GM12878 (cell line): Measurements from ENCODE around the gene MCUB. TPM values are rescaled to one million over a fixed set of nuclear protein-coding genes. Genes with fewer than 3 reads are reported as not detected.

Experiments used
- ATAC-seq: fragments of 200-7000 bp; cut with Tn5 transposase; 3 replicates; pipeline ENCODE4 v1.9.1; 2020; ENCODE audit warnings: mild to moderate bottlenecking, moderate library complexity
- BruUV-seq: library from RNA; stranded (reverse); fragments of 400-500 nt; replicated peaks from 2 replicates; lab custom pipeline; 2021; lab: Mats Ljungman, UMichigan
- CTCF ChIA-PET: fragments of 300-600 bp; sonication (Branson Sonifier 250); formaldehyde crosslinking; extraction: SDS; loops from one replicate; lab custom pipeline; 2021; ENCODE audit warnings: inconsistent platforms; lab: Yijun Ruan, JAX
- POLR2A ChIA-PET: fragments of 350-600 bp; formaldehyde crosslinking; extraction: SDS; loops from one replicate; lab custom pipeline; 2021; ENCODE audit warnings: inconsistent platforms; lab: Charles Lee
- RAD21 ChIA-PET: fragments of 300-600 bp; sonication (Branson Sonifier 250); formaldehyde crosslinking; loops from one replicate; lab custom pipeline; 2023; ENCODE audit warnings: antibody characterized with exemption; ENCODE audit not compliant: unreplicated experiment; lab: Charles Lee
- SMC1A ChIA-PET: fragments of 300-600 bp; sonication (Branson Sonifier 250); formaldehyde crosslinking; loops from one replicate; lab custom pipeline; 2023; ENCODE audit not compliant: unreplicated experiment, uncharacterized antibody; lab: Charles Lee
- DNase-seq: peaks from one replicate; pipeline ENCODE4 v3.0.0-alpha.2; 2011; ENCODE audit warnings: low read depth, low spot score
- FAIRE-seq: peaks from 3 replicates; lab custom pipeline; 2011; peaks lifted over from hg19 to GRCh38; lab: Jason Lieb, UNC
- H2AFZ ChIP-seq: 2 replicates; pipeline ENCODE4 v1.6.0; 2011; ENCODE audit warnings: low read depth, low read length, control low read depth; ENCODE audit not compliant: control insufficient read depth
- H3K27ac ChIP-seq: 2 replicates; pipeline ENCODE4 v1.5.1; 2011; ENCODE audit warnings: control low read depth; ENCODE audit not compliant: control insufficient read depth, insufficient read depth
- H3K27me3 ChIP-seq, 2 experiments: replicated peaks in 1 of 2; 2 replicates each; pipeline versions ENCODE4 v1.6.0 to v1.6.1; 2011; ENCODE audit warnings: low read length in 1 of 2; ENCODE audit not compliant: control insufficient read depth in 2 of 2, insufficient read depth in 2 of 2
- H3K36me3 ChIP-seq, 2 experiments: 2 replicates each; pipeline ENCODE4 v1.5.1; 2011; ENCODE audit warnings: low read length in 1 of 2; ENCODE audit not compliant: control insufficient read depth in 2 of 2, insufficient read depth in 2 of 2
- H3K4me1 ChIP-seq: 2 replicates; pipeline ENCODE4 v1.6.1; 2011; ENCODE audit warnings: mild to moderate bottlenecking, low read length, moderate library complexity, mixed read lengths; ENCODE audit not compliant: control insufficient read depth, insufficient read depth
- H3K4me2 ChIP-seq: 2 replicates; pipeline ENCODE4 v1.6.0; 2011; ENCODE audit warnings: control low read depth; ENCODE audit not compliant: control insufficient read depth, insufficient read depth
- H3K4me3 ChIP-seq: fragments of 200-600 bp; sonication (generic); 2 replicates; pipeline ENCODE4 v1.5.1; 2016
- H3K79me2 ChIP-seq: 2 replicates; pipeline ENCODE4 v1.6.0; 2011; ENCODE audit warnings: low read length; ENCODE audit not compliant: control insufficient read depth, insufficient read depth
- H3K9ac ChIP-seq: 2 replicates; pipeline ENCODE4 v1.8.0; 2011; ENCODE audit warnings: low read length, control low read depth, mixed read lengths; ENCODE audit not compliant: control insufficient read depth, insufficient read depth
- H3K9me3 ChIP-seq: replicated peaks from 3 replicates; pipeline ENCODE4 v1.5.1; 2011; ENCODE audit warnings: mild to moderate bottlenecking, low read length; ENCODE audit not compliant: control insufficient read depth, insufficient read depth
- H4K20me1 ChIP-seq: 2 replicates; pipeline ENCODE4 v1.6.0; 2011; ENCODE audit not compliant: control insufficient read depth, insufficient read depth
- SMAD1 ChIP-seq: fragments of 450-650 bp; IDR thresholded peaks from 2 replicates; pipeline ENCODE4 v1.6.1; 2018; ENCODE audit warnings: mild to moderate bottlenecking, low read depth; ENCODE audit not compliant: partially characterized antibody
- TARDBP ChIP-seq: IDR thresholded peaks from 2 replicates; pipeline ENCODE4 v1.6.1; 2016; ENCODE audit warnings: borderline replicate concordance
- TCF12 ChIP-seq: IDR thresholded peaks from 2 replicates; pipeline ENCODE4 v1.6.1; 2011; ENCODE audit warnings: low read depth, mild to moderate bottlenecking, low read length
- ZNF217 ChIP-seq: fragments of 450-650 bp; IDR thresholded peaks from 2 replicates; pipeline ENCODE4 v1.6.1; 2017; ENCODE audit warnings: antibody characterized with exemption, mild to moderate bottlenecking
- ZNF384 ChIP-seq: IDR thresholded peaks from 2 replicates; pipeline ENCODE4 v1.6.1; 2012; ENCODE audit warnings: low read depth, mild to moderate bottlenecking, low read length, improper control_type of control experiment, borderline replicate concordance
- WGBS: methylation state at CpG from one replicate; pipeline ENCODE4 v1.1.6; 2016; ENCODE audit warnings: low lambda C conversion rate; ENCODE audit not compliant: insufficient replicate concordance, insufficient coverage; ENCODE audit errors: missing lambda C conversion rate; 5-methylcytosine and 5-hydroxymethylcytosine counted together
- in situ Hi-C: fragments of 300-500 bp; cut with MboI; formaldehyde crosslinking; loops from 9 replicates; pipeline ENCODE4 v1.14.3; 2018; ENCODE audit warnings: mixed read lengths
- intact Hi-C: fragments of 100-400 bp; cut with micrococcal nuclease; formaldehyde crosslinking; loops from one replicate; pipeline ENCODE4 v1.14.2; 2022; ENCODE audit not compliant: unreplicated experiment
- polyA plus RNA-seq, 11 experiments: library from polyadenylated mRNA; depleted of rRNA in 4 of 11; unstranded in 6 of 11; stranded (reverse) in 5 of 11; fragments of >200 nt; fragmentation: Nextera tagmentation in 4 of 11; fragmentation: Illumina TruSeq in 1 of 11; extraction: Ambion mirVana in 4 of 11; extraction: Trizol in 1 of 11; gene quantifications; 1 replicate in 1 of 11; 2 replicates in 10 of 11; pipeline versions ENCODE4 v1.2.1 to v1.2.3, GENCODE V29; 2011 to 2016; ENCODE audit warnings: inconsistent platforms in 2 of 11, missing spikeins in 2 of 11, low read depth in 1 of 11
- total RNA-seq, 4 experiments: library from RNA; depleted of rRNA in 3 of 4; stranded (reverse); fragments of >200 nt in 3 of 4; fragmentation: Illumina TruSeq in 1 of 4; extraction: Trizol in 1 of 4; gene quantifications; 2 replicates each; pipeline versions ENCODE4 v1.2.1 to v1.2.3, GENCODE V29; 2013 to 2021

MCUB gene
- total and polyA plus RNA-seq, 10 of the 15 experiments (the other 5 are each of a cell fraction or from before 2014, with no cell fraction given): 4.7 to 63.7 (median 39.4) TPM

DNA sequence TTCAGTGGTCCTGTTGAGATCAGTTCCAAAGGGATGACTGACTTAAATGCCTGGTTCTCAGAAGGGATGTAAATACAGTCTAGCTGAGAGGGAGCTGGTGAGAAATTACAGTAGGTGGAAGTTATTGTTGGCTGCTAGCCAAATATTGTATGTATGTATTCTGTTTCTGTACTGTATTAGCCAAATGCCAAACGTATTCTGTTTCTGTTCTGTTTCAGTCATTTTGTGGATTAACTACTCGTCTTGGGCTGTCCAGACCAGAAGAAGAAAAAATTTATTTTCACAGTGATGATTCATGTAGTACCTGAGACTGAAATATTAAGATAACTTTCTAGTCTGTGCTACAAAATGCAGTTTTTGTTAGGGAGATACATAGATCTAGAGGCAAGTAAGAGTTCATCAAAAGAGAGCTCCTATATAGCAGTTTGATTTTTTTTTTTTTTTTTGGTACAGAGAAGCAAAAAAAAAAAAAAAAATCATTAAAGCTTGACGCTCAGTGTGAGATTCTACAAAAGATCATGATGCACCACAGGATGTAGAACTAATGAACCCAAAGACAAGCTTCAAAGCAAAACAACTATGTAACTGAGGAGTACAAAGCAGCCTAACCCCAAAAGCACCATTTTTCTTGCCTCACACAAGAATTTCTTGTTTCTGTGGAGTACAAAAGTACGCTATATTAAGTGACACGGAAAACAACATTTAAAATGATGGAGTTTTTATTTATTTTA lies 88.4 kb downstream of the MCUB start:
- SMC1A ChIA-PET: interaction anchor here (1.0 to 1.4 kb wide), 2 partner anchors 18 to 55 kb away, joined by 3 to 4 read pairs; no protein-coding TSS in a partner anchor
- DNase-seq: peak; percentile 21

DNA sequence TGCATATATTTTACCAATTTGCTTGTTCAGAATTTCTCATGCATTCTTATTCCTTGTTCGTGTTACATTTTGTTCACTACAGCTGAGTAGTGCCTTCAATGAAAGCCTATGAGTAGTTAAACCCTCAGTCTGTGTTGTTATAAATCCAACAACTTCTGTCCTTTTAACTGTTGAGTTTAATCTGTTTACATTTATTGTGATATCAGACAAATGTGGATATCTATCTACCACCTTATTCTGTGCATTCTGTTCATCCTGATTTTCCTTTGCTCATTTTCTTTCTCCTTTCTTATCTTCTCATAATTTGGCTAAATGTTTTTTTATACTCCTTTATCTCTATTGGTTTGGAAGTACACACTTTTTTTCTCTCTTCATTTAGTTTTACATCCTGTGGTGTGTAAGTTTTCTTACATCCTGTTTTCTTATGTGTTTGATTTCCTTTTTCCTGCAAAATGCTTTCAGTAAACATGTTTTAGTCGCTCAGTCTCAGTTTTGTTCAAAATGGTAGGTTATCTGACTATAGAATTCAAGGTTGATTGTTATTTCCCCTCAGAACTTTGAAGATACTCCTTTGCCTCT lies 89.0 kb downstream of the MCUB start:
- FAIRE-seq (peak; percentile 7), DNase-seq (no peak), ATAC-seq (no peak)
- in situ Hi-C loops: no loop called here
- ChIA-PET RAD21 (interaction anchor here (0.6 kb wide), 1 partner anchor 86 kb away, joined by 3 read pairs; no protein-coding TSS in a partner anchor), SMC1A (interaction anchor here (1.4 kb wide), 1 partner anchor 55 kb away, joined by 3 read pairs; no protein-coding TSS in a partner anchor), POLR2A (interaction anchor here (0.6 to 0.7 kb wide), 3 partner anchors 89 to 333 kb away, joined by 5 to 6 read pairs (median 5); partner anchors contain the start of gene MCUB), CTCF (interaction anchor here (1.9 kb wide), 1 partner anchor 10 kb away, joined by 5 read pairs; no protein-coding TSS in a partner anchor)
- Histone ChIP-seq H3K79me2 (peaks cover 1% of the 10 kb centered on the region), H3K27ac (peak overlapping the region; percentile 58; the same call in 1 of the 2 replicates), H3K9me3 (peaks cover 6% of the 10 kb centered on the region; the same call in 2 of the 3 replicates), H3K4me1 (peaks cover 28% of the 10 kb centered on the region), H3K36me3 (no peaks in the 10 kb centered on the region), H3K9ac (no peak overlapping the region), H3K4me2 (peak overlapping the region; percentile 44; the same call in 1 of the 2 replicates), H2AFZ (no peak overlapping the region), H3K27me3 (no peaks in the 10 kb centered on the region), H4K20me1 (no peaks in the 10 kb centered on the region), H3K4me3 (0 out of 2 replicates have a peak overlapping the region, but pooled peaks have one; percentile 25)
- 0 out of 2 replicates have a peak, but pooled peaks have one; percentile 34 for TF ChIP-seq ZNF217
- no peak for TF ChIP-seq TCF12
- no TSS peak for BruUV-seq
- WGBS: 48% methylated on average over 2 of the region's 2 CpGs
- intact Hi-C loops: no loop called here

More for the DNA sequence above, 88.4 kb downstream of the MCUB start:
- FAIRE-seq: no peak
- H3K36me3 ChIP-seq: no peaks in the 10 kb centered on the region
- ATAC-seq: peak; percentile 74
- H3K4me2 ChIP-seq: peak overlapping the region; percentile 44; the same call in 1 of the 2 replicates
- H2AFZ ChIP-seq: no peak overlapping the region
- no TSS peak for BruUV-seq
- peaks cover 6% of the 10 kb centered on the region; the same call in 2 of the 3 replicates for H3K9me3 ChIP-seq
- in situ Hi-C loops (no loop called here), intact Hi-C loops (no loop called here)
- H4K20me1 ChIP-seq: no peaks in the 10 kb centered on the region
- ChIA-PET POLR2A (interaction anchor here (0.6 to 0.7 kb wide), 3 partner anchors 89 to 333 kb away, joined by 5 to 6 read pairs (median 5); partner anchors contain the start of gene MCUB), RAD21 (interaction anchor here (0.6 to 0.9 kb wide), 3 partner anchors 10 to 215 kb away, joined by 3 read pairs; no protein-coding TSS in a partner anchor), CTCF (interaction anchor here (1.9 kb wide), 1 partner anchor 10 kb away, joined by 5 read pairs; no protein-coding TSS in a partner anchor)
- H3K27me3 ChIP-seq: no peaks in the 10 kb centered on the region
- peaks cover 1% of the 10 kb centered on the region for H3K79me2 ChIP-seq
- peak overlapping the region; percentile 58; the same call in 1 of the 2 replicates for H3K27ac ChIP-seq
- H3K4me3 ChIP-seq: no peak overlapping the region
- 33% methylated on average over 5 of the region's 5 CpGs for WGBS
- TF ChIP-seq TARDBP (no peak), ZNF384 (0 out of 2 replicates have a peak, but pooled peaks have one; percentile 18), SMAD1 (peak; percentile 76)
- peaks cover 28% of the 10 kb centered on the region for H3K4me1 ChIP-seq
- no peak overlapping the region for H3K9ac ChIP-seq
